HL-60 (cell line): ENCODE data around the gene UTP25.

Experiments used
- DNase-seq, 2 experiments: peaks; one replicate each; pipeline ENCODE4 v3.0.0-alpha.2; 2010 to 2020; ENCODE audit warnings: low read depth in 1 of 2, low spot score in 1 of 2
- H3K27ac ChIP-seq: fragments of 250-450 bp; sonication (Bioruptor Pico); replicated peaks from 2 replicates; pipeline ENCODE4 v1.5.1; 2020; ENCODE audit warnings: mild to moderate bottlenecking, moderate library complexity
- H3K27me3 ChIP-seq: fragments of 250-450 bp; sonication (Bioruptor Pico); 2 replicates; pipeline ENCODE4 v1.5.1; 2021; ENCODE audit warnings: mild to moderate bottlenecking, moderate library complexity; ENCODE audit not compliant: insufficient read depth, poor library complexity, severe bottlenecking
- H3K4me3 ChIP-seq: replicated peaks from 2 replicates; pipeline ENCODE4 v1.5.1; 2011; ENCODE audit warnings: mild to moderate bottlenecking, control low read depth, low read length; ENCODE audit not compliant: insufficient read depth
- GABPA ChIP-seq: IDR thresholded peaks from 2 replicates; pipeline ENCODE4 v1.6.1; 2012; ENCODE audit warnings: low read depth
- POLR2AphosphoS5 ChIP-seq: IDR thresholded peaks from 2 replicates; pipeline ENCODE4 v1.6.1; 2012; ENCODE audit warnings: low read depth
- SPI1 ChIP-seq: IDR thresholded peaks from 2 replicates; pipeline ENCODE4 v1.6.1; 2012; ENCODE audit warnings: low read depth, mild to moderate bottlenecking, borderline replicate concordance
- TF ChIP-seq, protein P1 (sequence below): IDR thresholded peaks from one replicate; pipeline ENCODE4 v1.5.1; 2011; ENCODE audit warnings: low read length, control low read depth, inconsistent platforms; ENCODE audit not compliant: insufficient read depth
- TF ChIP-seq, protein P2 (sequence below): IDR thresholded peaks from 2 replicates; pipeline ENCODE4 v1.6.1; 2012; ENCODE audit warnings: low read depth; ENCODE audit not compliant: insufficient replicate concordance

The UTP25 gene

DNA sequence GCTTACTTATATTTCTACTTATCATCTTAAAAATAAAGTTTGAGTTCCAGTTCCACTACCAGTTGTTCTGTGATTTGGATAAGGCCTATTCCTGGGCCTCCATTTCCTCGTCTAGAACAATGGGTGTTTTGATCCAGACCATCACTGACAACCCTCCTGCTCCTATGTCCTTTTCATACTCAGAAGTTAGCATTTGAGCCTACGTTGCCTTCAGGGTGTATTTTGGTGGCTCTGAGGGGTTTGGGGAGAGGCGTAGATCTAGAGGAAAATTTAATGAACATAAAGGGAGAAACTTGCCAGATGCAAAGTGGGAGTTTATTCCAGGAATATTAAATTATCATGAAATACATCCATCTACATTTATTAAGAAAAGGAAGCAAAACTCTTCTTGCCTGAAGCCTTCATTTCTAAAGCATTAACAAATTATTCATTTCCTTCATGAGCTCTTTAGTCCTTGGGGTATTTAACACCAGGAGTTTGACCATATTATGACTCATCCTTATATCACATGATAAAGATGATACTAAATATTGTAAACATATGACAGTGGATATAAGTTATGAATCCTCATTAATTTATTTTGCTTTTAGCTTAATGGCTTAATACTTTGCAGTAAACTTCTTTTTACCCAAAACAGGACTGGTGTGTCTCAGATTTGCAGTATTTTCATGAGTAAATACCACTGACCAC lies 63.0 kb downstream of the UTP25 start:
- no peak for TF ChIP-seq POLR2AphosphoS5
- TF ChIP-seq, protein P1, sequence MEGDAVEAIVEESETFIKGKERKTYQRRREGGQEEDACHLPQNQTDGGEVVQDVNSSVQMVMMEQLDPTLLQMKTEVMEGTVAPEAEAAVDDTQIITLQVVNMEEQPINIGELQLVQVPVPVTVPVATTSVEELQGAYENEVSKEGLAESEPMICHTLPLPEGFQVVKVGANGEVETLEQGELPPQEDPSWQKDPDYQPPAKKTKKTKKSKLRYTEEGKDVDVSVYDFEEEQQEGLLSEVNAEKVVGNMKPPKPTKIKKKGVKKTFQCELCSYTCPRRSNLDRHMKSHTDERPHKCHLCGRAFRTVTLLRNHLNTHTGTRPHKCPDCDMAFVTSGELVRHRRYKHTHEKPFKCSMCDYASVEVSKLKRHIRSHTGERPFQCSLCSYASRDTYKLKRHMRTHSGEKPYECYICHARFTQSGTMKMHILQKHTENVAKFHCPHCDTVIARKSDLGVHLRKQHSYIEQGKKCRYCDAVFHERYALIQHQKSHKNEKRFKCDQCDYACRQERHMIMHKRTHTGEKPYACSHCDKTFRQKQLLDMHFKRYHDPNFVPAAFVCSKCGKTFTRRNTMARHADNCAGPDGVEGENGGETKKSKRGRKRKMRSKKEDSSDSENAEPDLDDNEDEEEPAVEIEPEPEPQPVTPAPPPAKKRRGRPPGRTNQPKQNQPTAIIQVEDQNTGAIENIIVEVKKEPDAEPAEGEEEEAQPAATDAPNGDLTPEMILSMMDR, result no peak
- TF ChIP-seq SPI1, result no peak
- no peak for TF ChIP-seq GABPA
- TF ChIP-seq, protein P2, sequence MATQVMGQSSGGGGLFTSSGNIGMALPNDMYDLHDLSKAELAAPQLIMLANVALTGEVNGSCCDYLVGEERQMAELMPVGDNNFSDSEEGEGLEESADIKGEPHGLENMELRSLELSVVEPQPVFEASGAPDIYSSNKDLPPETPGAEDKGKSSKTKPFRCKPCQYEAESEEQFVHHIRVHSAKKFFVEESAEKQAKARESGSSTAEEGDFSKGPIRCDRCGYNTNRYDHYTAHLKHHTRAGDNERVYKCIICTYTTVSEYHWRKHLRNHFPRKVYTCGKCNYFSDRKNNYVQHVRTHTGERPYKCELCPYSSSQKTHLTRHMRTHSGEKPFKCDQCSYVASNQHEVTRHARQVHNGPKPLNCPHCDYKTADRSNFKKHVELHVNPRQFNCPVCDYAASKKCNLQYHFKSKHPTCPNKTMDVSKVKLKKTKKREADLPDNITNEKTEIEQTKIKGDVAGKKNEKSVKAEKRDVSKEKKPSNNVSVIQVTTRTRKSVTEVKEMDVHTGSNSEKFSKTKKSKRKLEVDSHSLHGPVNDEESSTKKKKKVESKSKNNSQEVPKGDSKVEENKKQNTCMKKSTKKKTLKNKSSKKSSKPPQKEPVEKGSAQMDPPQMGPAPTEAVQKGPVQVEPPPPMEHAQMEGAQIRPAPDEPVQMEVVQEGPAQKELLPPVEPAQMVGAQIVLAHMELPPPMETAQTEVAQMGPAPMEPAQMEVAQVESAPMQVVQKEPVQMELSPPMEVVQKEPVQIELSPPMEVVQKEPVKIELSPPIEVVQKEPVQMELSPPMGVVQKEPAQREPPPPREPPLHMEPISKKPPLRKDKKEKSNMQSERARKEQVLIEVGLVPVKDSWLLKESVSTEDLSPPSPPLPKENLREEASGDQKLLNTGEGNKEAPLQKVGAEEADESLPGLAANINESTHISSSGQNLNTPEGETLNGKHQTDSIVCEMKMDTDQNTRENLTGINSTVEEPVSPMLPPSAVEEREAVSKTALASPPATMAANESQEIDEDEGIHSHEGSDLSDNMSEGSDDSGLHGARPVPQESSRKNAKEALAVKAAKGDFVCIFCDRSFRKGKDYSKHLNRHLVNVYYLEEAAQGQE, result no peak
- H3K27ac ChIP-seq, result no peak overlapping the region
- H3K27me3 ChIP-seq, result no peaks in the 10 kb centered on the region
- peak in 1 of 2 experiments; percentile 0 for DNase-seq
- no peak overlapping the region for H3K4me3 ChIP-seq

DNA sequence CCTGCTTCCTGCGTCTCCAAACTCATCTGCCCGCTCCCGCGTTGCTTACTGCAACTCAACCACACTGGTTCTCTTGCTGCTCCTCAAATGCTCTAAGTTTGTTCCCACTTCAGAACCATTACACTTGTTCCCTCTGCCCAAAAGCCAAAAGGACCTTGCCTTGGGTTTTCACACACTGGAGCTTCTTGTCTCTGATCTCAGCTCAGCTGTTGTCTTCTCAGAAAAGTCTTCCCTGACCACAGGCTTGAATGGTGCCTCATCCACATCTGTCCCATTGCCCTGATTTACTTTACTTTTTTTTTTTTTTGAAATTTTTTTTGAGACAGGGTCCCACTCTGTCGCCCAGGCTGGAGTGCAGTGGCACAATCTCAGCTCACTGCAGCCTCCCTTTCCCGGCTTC lies 66.0 kb downstream of the UTP25 start:
- H3K27me3 ChIP-seq, result no peaks in the 10 kb centered on the region
- no peak overlapping the region for H3K27ac ChIP-seq
- TF ChIP-seq GABPA (no peak), POLR2AphosphoS5 (no peak), SPI1 (no peak)
- TF ChIP-seq, protein P2, result no peak
- TF ChIP-seq, protein P1, result no peak
- peak in 1 of 2 experiments; percentile 0 for DNase-seq
- H3K4me3 ChIP-seq, result no peak overlapping the region

DNA sequence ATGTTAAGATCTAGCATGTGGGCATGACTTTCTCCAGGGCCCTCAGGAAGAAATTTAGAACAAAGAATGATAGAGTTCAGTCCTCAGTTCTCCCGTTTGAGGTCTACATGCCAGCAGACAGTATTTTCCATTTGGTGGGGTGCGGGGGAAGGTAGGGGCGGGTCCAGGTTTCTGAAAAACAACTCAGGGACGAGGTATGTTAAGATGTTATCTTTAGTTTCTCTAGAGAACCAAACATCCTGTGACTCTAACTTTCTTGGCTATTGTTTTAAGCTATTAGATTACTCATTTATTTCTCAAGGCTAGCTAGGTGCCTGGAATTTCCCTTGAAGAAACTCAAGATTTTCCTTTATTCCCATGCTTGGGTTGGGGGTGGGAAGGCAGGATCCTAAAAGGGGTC lies 67.9 kb downstream of the UTP25 start:
- Histone ChIP-seq H3K27me3 (no peaks in the 10 kb centered on the region), H3K4me3 (no peak overlapping the region), H3K27ac (no peak overlapping the region)
- TF ChIP-seq SPI1, result no peak
- TF ChIP-seq, protein P1, result no peak
- no peak for TF ChIP-seq GABPA
- TF ChIP-seq POLR2AphosphoS5, result no peak
- TF ChIP-seq, protein P2, result no peak
- DNase-seq, result no peak
